ENCODE data around the gene ARHGAP11B.
"Not testable (repeated sequence)": the region's sequence is repeated elsewhere in the genome, so short reads cannot be mapped to it uniquely, and the experiment has no call there.

Gene ARHGAP11B

DNA sequence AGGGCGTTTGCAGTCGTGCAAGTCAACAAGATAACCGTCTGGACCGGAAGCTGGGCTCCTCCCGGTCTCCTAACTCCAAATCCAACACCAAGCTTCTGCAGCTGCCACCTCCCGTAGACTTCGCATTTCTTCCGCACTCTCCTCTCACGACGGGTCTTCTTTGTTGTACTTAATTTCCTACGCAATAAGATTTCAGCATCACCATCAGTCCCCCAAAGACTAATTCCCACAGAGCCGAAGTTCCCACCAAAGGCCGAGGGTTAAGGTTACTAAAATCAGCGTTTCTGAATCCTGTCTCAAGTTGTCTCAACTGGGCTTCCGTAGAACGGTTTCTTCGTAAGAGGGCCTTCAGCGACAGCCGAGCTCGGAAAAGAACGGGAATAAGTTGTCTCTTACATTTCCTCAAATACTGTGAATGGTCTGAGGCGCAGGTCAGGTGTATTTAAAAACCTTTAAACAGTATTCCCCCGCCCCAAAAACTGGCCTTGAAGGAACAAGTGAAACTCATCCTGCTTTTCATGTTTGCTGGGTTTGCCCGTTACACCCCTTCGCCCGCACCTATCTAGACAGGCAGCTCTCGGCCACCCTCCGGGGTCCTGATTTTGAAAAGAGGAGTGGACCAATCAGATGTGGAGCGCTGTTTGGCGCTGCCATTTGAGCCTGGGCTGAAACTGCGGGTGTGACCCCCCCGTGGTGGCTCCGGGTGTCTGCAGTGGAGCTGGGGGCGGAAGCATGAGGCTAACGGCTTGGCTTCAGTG, at the start of gene ARHGAP11B:
ARHGAP11B (plus strand) TSS at position 693 of the 758 bp plus-strand sequence.
- H3K9me3 Mint-ChIP-seq; intact Hi-C loops (cut with micrococcal nuclease); H3K27me3 Mint-ChIP-seq: not testable (repeated sequence)
- H3K36me3 Mint-ChIP-seq (ENCODE audit: low read depth), result peaks cover 16% of the 10 kb centered on the region
- H3K27ac Mint-ChIP-seq, result peak within 1 kb of the TSS; percentile 98
- peaks cover 15% of the 10 kb centered on the region for H3K4me1 Mint-ChIP-seq (ENCODE audit: low read depth)
- H3K4me3 Mint-ChIP-seq, result peak within 1 kb of the TSS; percentile 89

DNA sequence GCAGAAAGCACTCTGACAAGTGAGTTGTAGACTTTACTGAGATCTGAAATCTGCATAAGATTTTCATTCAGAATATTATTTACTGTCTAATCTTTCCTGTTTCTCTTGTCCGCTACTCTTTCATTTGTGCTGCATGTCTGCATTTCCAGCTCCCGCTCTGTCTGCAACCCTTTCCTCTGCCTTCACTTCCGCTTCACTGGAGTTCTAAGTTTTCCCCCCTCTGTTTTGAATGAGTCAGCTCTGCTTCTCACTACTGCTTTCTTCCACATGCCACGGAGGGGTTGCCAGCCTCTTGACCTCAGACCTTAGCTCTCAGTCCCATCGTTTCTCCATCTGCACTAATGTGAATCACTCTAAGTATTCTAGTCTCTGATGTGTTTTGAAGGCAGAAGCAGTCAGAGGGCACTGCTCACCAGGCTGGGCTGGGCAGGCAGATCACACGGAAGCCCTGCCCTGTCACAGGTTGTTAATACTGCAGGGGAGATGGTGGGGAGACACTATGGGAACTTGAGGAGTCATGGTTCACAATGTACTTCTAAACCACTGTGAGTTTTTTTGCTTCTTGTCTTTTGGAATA, 46.4 kb upstream of the ARHGAP11B start:
- H3K27ac Mint-ChIP-seq; H3K36me3 Mint-ChIP-seq (ENCODE audit: low read depth); H3K27me3 Mint-ChIP-seq; H3K9me3 Mint-ChIP-seq; H3K4me1 Mint-ChIP-seq (ENCODE audit: low read depth); intact Hi-C loops (cut with micrococcal nuclease); H3K4me3 Mint-ChIP-seq: not testable (repeated sequence)

DNA sequence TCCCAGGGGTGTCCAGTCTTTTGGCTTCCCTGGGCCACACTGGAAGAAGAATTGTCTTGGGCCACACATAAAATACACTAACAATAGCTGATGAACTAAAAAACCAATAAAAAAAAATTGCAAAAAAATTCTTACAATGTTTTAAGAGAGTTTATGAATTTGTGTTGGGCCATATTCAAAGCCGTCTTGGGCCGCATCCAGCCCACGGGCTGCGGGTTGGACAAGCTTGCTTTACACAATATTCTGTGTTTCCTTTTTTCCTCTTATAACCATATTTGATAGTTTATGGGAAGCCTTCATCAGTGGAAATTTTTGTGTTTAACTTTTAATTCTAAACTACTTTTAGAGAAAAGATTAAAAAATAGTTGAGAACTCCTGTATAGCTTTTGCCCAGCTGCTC, 45.2 kb upstream of the ARHGAP11B start:
- intact Hi-C loops (cut with micrococcal nuclease); H3K27ac Mint-ChIP-seq; H3K9me3 Mint-ChIP-seq; H3K27me3 Mint-ChIP-seq; H3K4me3 Mint-ChIP-seq; H3K36me3 Mint-ChIP-seq (ENCODE audit: low read depth); H3K4me1 Mint-ChIP-seq (ENCODE audit: low read depth): not testable (repeated sequence)

DNA sequence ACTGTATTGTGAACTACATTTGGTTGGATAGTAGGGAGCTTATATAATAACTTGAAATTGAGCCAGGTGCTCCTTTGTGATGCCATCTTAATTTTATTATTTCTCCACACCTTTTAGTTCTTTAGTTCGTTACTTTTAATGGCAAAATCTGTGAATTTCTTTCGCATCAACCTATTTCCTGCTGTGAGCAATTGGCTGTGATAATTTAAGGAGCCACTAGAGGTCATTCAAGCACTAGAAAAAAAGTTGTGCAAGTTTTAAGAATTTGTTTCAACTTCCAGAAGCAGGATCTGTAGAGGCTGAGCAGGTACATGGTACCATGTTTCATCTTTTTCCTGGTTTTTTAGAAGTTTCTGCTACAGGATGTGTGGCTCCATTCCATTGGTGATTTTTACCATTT, 27.0 kb upstream of the ARHGAP11B start:
- H3K36me3 Mint-ChIP-seq (ENCODE audit: low read depth); H3K9me3 Mint-ChIP-seq; intact Hi-C loops (cut with micrococcal nuclease); H3K4me1 Mint-ChIP-seq (ENCODE audit: low read depth); H3K4me3 Mint-ChIP-seq; H3K27me3 Mint-ChIP-seq; H3K27ac Mint-ChIP-seq: not testable (repeated sequence)

DNA sequence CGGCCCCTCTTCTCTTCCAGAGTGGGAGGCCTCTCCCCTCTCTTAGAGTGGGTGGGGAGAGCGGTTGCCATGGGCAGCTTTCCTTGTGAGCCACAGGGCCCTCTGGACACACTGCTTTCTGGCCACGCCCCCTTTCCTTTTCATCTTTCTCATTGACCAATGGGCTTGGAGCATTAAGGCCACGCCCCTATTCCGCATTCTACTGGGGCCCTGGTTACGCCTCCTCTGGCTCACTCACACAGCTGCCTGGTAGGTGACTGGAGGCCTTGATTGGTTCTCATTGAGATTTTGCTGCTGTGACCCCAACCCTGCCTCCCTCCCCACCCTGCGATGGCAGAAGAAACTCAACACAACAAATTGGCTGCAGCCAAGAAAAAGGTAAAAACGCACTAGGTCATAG, 22.1 kb upstream of the ARHGAP11B start, which contains the start of gene GOLGA8H:
GOLGA8H (plus strand) TSS at position 233 of the 400 bp plus-strand sequence; CDS start at position 331, 98 bp downstream.
- H3K27me3 Mint-ChIP-seq; H3K4me3 Mint-ChIP-seq; H3K27ac Mint-ChIP-seq; H3K9me3 Mint-ChIP-seq; intact Hi-C loops (cut with micrococcal nuclease); H3K4me1 Mint-ChIP-seq (ENCODE audit: low read depth); H3K36me3 Mint-ChIP-seq (ENCODE audit: low read depth): not testable (repeated sequence)

DNA sequence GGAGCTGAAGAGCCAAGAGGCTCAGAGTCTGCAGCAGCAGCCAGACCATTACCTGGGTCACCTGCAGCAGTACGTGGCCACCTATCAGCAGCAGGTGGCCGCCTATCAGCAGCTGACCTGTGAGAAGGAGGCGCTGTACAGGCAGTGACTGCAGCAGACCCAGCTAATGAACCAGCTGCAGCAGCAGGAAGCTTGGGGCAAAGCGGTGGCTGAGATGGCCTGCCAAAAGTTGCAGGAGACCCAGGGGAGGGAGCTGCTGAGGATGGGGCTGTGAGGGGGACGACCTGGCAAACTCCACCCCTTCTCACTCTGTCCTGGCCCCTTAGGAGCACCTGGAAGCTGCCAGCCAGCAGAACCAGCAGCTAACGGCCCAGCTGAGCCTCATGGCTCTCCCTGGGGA, 13.7 kb upstream of the ARHGAP11B start:
- H3K9me3 Mint-ChIP-seq; H3K27ac Mint-ChIP-seq; H3K4me3 Mint-ChIP-seq; intact Hi-C loops (cut with micrococcal nuclease); H3K36me3 Mint-ChIP-seq (ENCODE audit: low read depth); H3K4me1 Mint-ChIP-seq (ENCODE audit: low read depth); H3K27me3 Mint-ChIP-seq: not testable (repeated sequence)

DNA sequence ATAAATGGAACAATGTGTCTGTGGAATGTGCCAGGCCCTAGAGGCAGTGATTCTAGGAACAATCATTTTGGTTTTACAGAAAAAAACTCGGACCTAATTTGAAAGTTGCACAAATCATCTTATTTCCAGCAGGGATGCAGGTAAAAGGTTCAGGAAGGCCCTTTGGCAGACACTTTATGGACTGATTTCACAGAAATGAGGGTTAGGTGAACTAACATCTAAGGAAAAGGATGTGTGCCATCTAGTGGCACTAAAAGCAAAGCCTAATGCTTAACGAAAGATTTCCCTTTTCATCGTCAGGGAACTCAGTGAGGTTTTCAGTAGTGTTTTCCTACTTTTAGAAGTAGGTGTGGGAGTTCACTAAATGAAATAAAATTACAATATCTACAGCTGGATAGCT, 4.6 kb upstream of the ARHGAP11B start:
- H3K27me3 Mint-ChIP-seq; H3K4me3 Mint-ChIP-seq; H3K4me1 Mint-ChIP-seq (ENCODE audit: low read depth); H3K27ac Mint-ChIP-seq; H3K9me3 Mint-ChIP-seq; intact Hi-C loops (cut with micrococcal nuclease): not testable (repeated sequence)
- H3K36me3 Mint-ChIP-seq (ENCODE audit: low read depth), result peaks cover 12% of the 10 kb centered on the region

DNA sequence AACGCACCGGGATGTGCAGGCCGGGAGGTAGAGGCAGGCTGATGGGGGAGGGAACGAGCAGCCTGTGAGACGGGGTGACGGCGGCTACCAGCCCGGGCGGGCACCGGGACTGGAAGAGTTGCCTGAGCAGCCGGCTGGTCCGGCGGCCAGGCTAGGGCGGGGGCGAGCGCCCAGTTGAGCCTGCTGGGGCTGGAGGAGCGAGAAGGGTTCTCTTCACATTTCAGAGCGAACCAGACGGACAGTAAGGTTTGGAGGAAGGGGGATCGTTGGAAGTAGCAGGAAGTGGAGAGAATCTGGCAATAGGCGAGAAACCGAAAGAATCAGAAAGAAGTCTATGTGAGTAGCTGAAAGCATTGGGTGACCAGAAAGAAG, 252 bp downstream of the ARHGAP11B start:
- Mint-ChIP-seq H3K36me3 (ENCODE audit: low read depth) (peaks cover 16% of the 10 kb centered on the region), H3K4me1 (ENCODE audit: low read depth) (peaks cover 15% of the 10 kb centered on the region), H3K27ac (peak overlapping the region; percentile 98), H3K4me3 (peak overlapping the region; percentile 89)
- H3K9me3 Mint-ChIP-seq; intact Hi-C loops (cut with micrococcal nuclease); H3K27me3 Mint-ChIP-seq: not testable (repeated sequence)

DNA sequence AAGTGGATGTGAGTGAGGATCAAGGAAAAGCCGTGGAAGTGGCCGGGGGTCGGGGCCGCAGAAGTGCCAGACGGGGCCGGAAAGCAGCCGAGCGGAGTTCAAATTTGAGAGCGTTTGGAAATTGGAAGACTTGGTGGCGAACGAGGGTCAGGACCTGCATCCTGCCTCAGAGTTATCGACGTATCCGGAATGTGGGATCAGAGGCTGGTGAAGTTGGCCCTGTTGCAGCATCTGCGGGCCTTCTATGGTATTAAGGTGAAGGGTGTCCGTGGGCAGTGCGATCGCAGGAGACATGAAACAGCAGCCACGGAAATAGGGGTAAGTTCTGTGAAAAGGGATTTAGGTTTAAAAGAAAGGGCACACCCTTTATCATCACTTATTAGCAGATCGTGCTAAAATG, 704 bp downstream of the ARHGAP11B start:
- Mint-ChIP-seq H3K4me3 (peak overlapping the region; percentile 89), H3K4me1 (ENCODE audit: low read depth) (peaks cover 15% of the 10 kb centered on the region), H3K27ac (peak overlapping the region; percentile 98), H3K36me3 (ENCODE audit: low read depth) (peaks cover 16% of the 10 kb centered on the region)
- intact Hi-C loops (cut with micrococcal nuclease); H3K9me3 Mint-ChIP-seq; H3K27me3 Mint-ChIP-seq: not testable (repeated sequence)

DNA sequence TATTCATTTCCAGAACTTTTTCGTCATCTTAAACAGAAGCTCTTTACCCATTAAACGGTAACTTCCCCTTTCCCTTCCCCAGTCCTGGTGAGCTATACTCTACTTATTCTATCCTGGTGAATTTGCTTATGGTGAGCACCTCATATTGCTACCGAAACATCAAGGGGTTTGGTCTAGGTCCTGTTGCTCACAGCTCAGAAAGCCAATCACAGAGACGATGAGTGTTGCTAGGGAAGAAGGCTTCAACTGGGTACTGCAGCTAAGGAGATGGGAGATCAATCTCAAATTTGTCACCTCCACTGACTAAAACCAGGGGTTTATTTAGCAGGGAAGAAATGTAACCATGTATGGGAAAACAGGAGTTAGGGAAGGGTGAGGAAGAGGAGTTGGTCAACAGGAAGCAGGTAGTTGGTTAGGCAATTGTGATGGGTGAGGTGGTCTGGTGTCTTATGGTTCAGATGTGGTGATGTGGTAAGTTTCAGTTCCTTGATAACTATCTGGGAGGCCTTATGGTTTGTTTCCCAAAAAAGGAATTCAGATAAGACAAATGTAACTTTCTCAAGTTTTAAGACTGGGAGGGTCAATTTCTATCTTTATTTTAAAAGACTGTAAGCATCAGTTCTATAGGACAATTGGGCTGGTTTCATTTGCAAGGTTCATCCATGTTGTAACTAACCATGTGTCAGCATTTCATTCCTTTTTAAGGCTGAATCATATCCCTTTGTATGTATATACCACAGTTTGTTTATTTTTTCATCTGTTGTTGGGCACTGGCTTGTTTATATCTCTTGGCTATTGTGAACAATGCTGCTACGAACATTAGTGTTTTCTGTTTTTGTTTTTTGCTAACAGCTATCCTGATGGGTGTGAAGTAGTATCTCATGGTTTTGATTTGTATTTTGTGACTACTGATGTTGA, 24.3 kb downstream of the ARHGAP11B start:
- Mint-ChIP-seq H3K9me3 (no peaks in the 10 kb centered on the region), H3K27me3 (no peaks in the 10 kb centered on the region), H3K27ac (peak overlapping the region; percentile 69), H3K4me3 (no peak overlapping the region), H3K4me1 (ENCODE audit: low read depth) (peaks cover 27% of the 10 kb centered on the region), H3K36me3 (ENCODE audit: low read depth) (peaks cover 6% of the 10 kb centered on the region)
- intact Hi-C loops (cut with micrococcal nuclease), result no loop called here

DNA sequence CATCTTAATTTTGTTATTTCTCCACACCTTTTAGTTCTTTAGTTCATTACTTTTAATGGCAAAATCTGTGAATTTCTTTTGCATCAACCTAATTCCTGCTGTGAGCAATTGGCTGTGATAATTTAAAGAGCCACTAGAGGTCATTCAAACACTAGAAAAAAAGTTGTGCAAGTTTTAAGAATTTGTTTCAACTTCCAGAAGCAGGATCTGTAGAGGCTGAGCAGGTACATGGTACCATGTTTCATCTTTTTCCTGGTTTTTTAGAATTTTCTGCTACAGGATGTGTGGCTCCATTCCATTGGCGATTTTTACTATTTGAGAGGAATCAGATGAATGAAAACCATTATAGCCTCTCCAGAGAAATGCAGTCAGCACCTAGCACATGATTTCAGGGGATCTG, 35.2 kb downstream of the ARHGAP11B start:
- H3K4me1 Mint-ChIP-seq (ENCODE audit: low read depth); H3K27ac Mint-ChIP-seq; H3K27me3 Mint-ChIP-seq; H3K9me3 Mint-ChIP-seq; H3K36me3 Mint-ChIP-seq (ENCODE audit: low read depth); H3K4me3 Mint-ChIP-seq: not testable (repeated sequence)
- intact Hi-C loops (cut with micrococcal nuclease), result loop anchor here (5.0 to 10.0 kb wide), 4 partner anchors 91 to 834 kb away; no protein-coding TSS in a partner anchor

DNA sequence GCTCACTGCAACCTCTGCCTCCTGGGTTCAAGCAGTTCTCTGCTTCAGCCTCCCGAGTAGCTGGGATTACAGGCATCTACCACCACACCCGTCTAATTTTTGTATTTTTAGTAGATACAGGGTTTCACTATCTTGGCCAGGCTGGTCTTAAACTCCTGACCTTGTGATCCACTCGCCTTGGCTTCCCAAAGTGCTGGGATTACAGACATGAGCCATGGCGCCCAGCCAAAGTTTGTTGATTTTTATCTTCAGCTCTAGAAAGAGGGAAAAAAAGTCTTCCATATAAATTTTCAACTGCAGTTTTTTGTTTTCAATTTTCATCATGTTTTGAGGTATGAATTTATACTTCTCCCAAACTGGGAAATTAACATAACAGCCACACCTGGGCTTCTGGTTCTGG, 43.7 kb downstream of the ARHGAP11B start:
- H3K27me3 Mint-ChIP-seq; H3K27ac Mint-ChIP-seq; H3K4me3 Mint-ChIP-seq; H3K9me3 Mint-ChIP-seq; H3K4me1 Mint-ChIP-seq (ENCODE audit: low read depth): not testable (repeated sequence)
- peaks cover 14% of the 10 kb centered on the region for H3K36me3 Mint-ChIP-seq (ENCODE audit: low read depth)
- intact Hi-C loops (cut with micrococcal nuclease), result loop anchor here (10.0 kb wide), 3 partner anchors 455 to 825 kb away; no protein-coding TSS in a partner anchor

DNA sequence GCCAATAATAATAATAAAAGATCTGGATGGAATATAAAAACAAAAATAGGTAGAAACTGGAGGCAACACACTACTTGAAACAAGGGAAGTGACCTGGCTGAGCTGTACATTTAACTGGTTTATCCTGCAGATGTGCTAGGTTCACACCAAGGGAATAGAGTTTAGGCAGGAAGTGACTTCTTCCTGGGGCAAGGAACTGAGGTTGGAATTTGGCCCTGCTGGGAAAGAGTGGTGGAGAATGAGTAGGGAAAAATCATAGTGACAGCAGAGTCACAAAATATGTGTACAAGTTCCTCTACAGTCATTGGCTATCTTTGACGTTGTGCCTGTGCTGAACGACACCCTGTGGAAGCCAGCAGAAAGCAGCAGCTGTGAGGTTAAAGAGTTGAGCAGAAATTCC, 44.1 kb downstream of the ARHGAP11B start:
- Mint-ChIP-seq H3K4me1 (ENCODE audit: low read depth) (no peaks in the 10 kb centered on the region), H3K27ac (no peak overlapping the region), H3K4me3 (no peak overlapping the region), H3K27me3 (no peaks in the 10 kb centered on the region), H3K36me3 (ENCODE audit: low read depth) (peaks cover 14% of the 10 kb centered on the region), H3K9me3 (no peaks in the 10 kb centered on the region)
- intact Hi-C loops (cut with micrococcal nuclease), result no loop called here

DNA sequence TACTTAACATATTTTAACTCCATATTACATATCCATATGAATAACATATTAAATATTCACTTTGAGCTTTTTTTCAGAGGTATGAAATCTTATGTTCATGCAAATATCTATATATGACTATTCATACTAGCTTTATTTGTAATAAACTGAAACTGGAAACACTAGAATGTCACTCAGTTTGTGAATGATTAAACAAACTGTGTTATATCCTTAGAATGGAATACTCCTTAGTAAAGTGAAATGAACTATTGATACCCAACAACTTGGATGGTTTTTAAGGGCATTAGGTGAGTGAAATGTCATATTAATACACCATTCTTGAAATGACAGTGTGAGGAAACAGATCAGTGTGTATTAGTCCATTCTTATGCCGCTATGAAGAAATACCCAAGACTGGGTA, 45.4 kb downstream of the ARHGAP11B start:
- Mint-ChIP-seq H3K36me3 (ENCODE audit: low read depth) (peaks cover 14% of the 10 kb centered on the region), H3K27me3 (no peaks in the 10 kb centered on the region), H3K4me3 (no peak overlapping the region), H3K27ac (no peak overlapping the region), H3K9me3 (no peaks in the 10 kb centered on the region), H3K4me1 (ENCODE audit: low read depth) (no peaks in the 10 kb centered on the region)
- intact Hi-C loops (cut with micrococcal nuclease), result no loop called here

Measured in dendritic cell treated with granulocyte-macrophage colony-stimulating factor and Interleukin-4, amounts not matched to agents 40 ng/mL and 50 ng/mL, for 4 days (primary cell).